HCT116 (cell line): ENCODE data around the gene DENND11. TPM values are rescaled to one million over a fixed set of nuclear protein-coding genes. Genes with fewer than 3 reads are reported as not detected.

Experiments
- ATAC-seq: fragments of 200-7000 bp; cut with Tn5 transposase; 2 replicates; pipeline ENCODE4 v1.9.1; 2020; ENCODE audit warnings: mild to moderate bottlenecking, moderate library complexity
- BruUV-seq: library from RNA; stranded (reverse); fragments of 400-500 nt; replicated peaks from 2 replicates; lab custom pipeline; 2021; lab: Mats Ljungman, UMichigan
- CTCF ChIA-PET: fragments of 300-600 bp; sonication (Branson Sonifier 250); formaldehyde crosslinking; loops from one replicate; lab custom pipeline; 2021; ENCODE audit warnings: antibody characterized with exemption; lab: Charles Lee
- POLR2A ChIA-PET: fragments of 300-600, 350-600 bp; sonication (Branson Sonifier 250); formaldehyde crosslinking; loops from one replicate; lab custom pipeline; 2021; ENCODE audit warnings: antibody characterized with exemption; lab: Charles Lee
- RAD21 ChIA-PET, 2 experiments: fragments of 300-600 bp; sonication (Branson Sonifier 250); formaldehyde crosslinking; loops; one replicate each; lab custom pipeline; 2023; ENCODE audit warnings: low total read pairs in 2 of 2; ENCODE audit not compliant: uncharacterized antibody in 2 of 2, unreplicated experiment in 2 of 2, low non-redundant PET in 1 of 2; lab: Charles Lee
- DNase-seq: peaks from one replicate; pipeline ENCODE4 v3.0.0-alpha.2; 2010; ENCODE audit warnings: low read depth, low spot score
- H2AFZ ChIP-seq: fragments of 200-600 bp; shearing (Covaris generic), sonication (generic); 2 replicates; pipeline ENCODE4 v1.6.1; 2017; ENCODE audit warnings: low read depth, mixed run types, mixed read lengths, antibody characterized with exemption, low read length; ENCODE audit not compliant: poor library complexity, severe bottlenecking
- H3K27ac ChIP-seq: 2 replicates; pipeline ENCODE4 v1.5.1; 2012; ENCODE audit warnings: low read depth, low read length
- H3K27me3 ChIP-seq: fragments of 200-600 bp; sonication (generic); 2 replicates; pipeline ENCODE4 v1.6.1; 2016; ENCODE audit warnings: mixed run types, low read length, mixed read lengths; ENCODE audit not compliant: insufficient read depth
- H3K36me3 ChIP-seq, 2 experiments: fragments of 200-500 bp in 1 of 2; fragments of 200-600 bp in 1 of 2; sonication (Bioruptor generic) in 1 of 2; sonication (generic) in 1 of 2; 2 replicates each; pipeline versions ENCODE4 v1.5.1 to v1.6.1; 2014 to 2016; ENCODE audit warnings: low read length in 2 of 2, inconsistent platforms in 1 of 2, mixed read lengths in 1 of 2, mixed run types in 1 of 2; ENCODE audit not compliant: insufficient read depth in 2 of 2, control insufficient read depth in 1 of 2
- H3K4me1 ChIP-seq, 2 experiments: fragments of 200-600 bp in 1 of 2; sonication (generic) in 1 of 2; 2 replicates each; pipeline versions ENCODE4 v1.5.1 to v1.6.1; 2012 to 2017; ENCODE audit warnings: low read length in 2 of 2, inconsistent platforms in 1 of 2, mild to moderate bottlenecking in 1 of 2, mixed read lengths in 1 of 2, mixed run types in 1 of 2, moderate library complexity in 1 of 2; ENCODE audit not compliant: insufficient read depth in 2 of 2, control insufficient read depth in 1 of 2
- H3K4me2 ChIP-seq: fragments of 200-600 bp; sonication (generic); 2 replicates; pipeline ENCODE4 v1.6.1; 2017; ENCODE audit warnings: mixed run types, low read length, mixed read lengths
- H3K4me3 ChIP-seq, 2 experiments: fragments of 200-600 bp in 1 of 2; sonication (generic) in 1 of 2; replicated peaks in 1 of 2; 2 replicates each; pipeline ENCODE4 v1.5.1; 2011 to 2016; ENCODE audit warnings: low read length in 2 of 2, control low read depth in 1 of 2, low read depth in 1 of 2, mild to moderate bottlenecking in 1 of 2, mixed read lengths in 1 of 2, mixed run types in 1 of 2
- H3K79me2 ChIP-seq: fragments of 200-600 bp; sonication (generic); 2 replicates; pipeline ENCODE4 v1.6.1; 2017; ENCODE audit warnings: mild to moderate bottlenecking, mixed run types, low read length, moderate library complexity, mixed read lengths; ENCODE audit not compliant: insufficient read depth
- H3K9ac ChIP-seq: fragments of 200-600 bp; sonication (generic); 2 replicates; pipeline ENCODE4 v1.6.1; 2016; ENCODE audit warnings: low read length, mixed read lengths
- H3K9me2 ChIP-seq: fragments of 200-600 bp; sonication (generic), shearing (Covaris generic); 2 replicates; pipeline ENCODE4 v1.6.1; 2017; ENCODE audit warnings: mixed run types, mild to moderate bottlenecking, moderate library complexity; ENCODE audit not compliant: insufficient read depth
- H3K9me3 ChIP-seq, 2 experiments: fragments of 200-500 bp in 1 of 2; fragments of 200-600 bp in 1 of 2; sonication (Bioruptor generic) in 1 of 2; sonication (generic) in 1 of 2; 2 replicates each; pipeline ENCODE4 v1.6.1; 2014 to 2017; ENCODE audit warnings: low read length in 2 of 2, mixed read lengths in 2 of 2, inconsistent platforms in 1 of 2, low read depth in 1 of 2, mild to moderate bottlenecking in 1 of 2, mixed run types in 1 of 2, moderate library complexity in 1 of 2; ENCODE audit not compliant: control insufficient read depth in 1 of 2, insufficient read depth in 1 of 2
- H4K20me1 ChIP-seq: fragments of 200-600 bp; sonication (generic), shearing (Covaris generic); 2 replicates; pipeline ENCODE4 v1.6.1; 2017; ENCODE audit warnings: mixed run types, mild to moderate bottlenecking, moderate library complexity; ENCODE audit not compliant: insufficient read depth
- CBX3 ChIP-seq: IDR thresholded peaks from 2 replicates; pipeline ENCODE4 v1.6.1; 2012; ENCODE audit warnings: low read depth
- CEBPB ChIP-seq: IDR thresholded peaks from 2 replicates; pipeline ENCODE4 v1.6.1; 2012; ENCODE audit warnings: low read depth
- FOSL1 ChIP-seq: IDR thresholded peaks from 2 replicates; pipeline ENCODE4 v1.6.1; 2012; ENCODE audit warnings: low read depth
- JUND ChIP-seq: IDR thresholded peaks from 2 replicates; pipeline ENCODE4 v1.6.1; 2012
- POLR2A ChIP-seq: IDR thresholded peaks from 2 replicates; pipeline ENCODE4 v1.7.0; 2011; ENCODE audit warnings: borderline replicate concordance; ENCODE audit not compliant: insufficient read depth, insufficient read length; ENCODE audit errors: extremely low read depth
- SP1 ChIP-seq: IDR thresholded peaks from 2 replicates; pipeline ENCODE4 v1.6.1; 2012; ENCODE audit warnings: low read depth
- ZNF274 ChIP-seq: fragments of 200-500 bp; sonication (Bioruptor generic); IDR thresholded peaks from 2 replicates; pipeline ENCODE4 v1.6.1; 2014; ENCODE audit warnings: mild to moderate bottlenecking, low read depth, low read length, inconsistent platforms
- intact Hi-C: fragments of 100-400 bp; cut with micrococcal nuclease; formaldehyde crosslinking; loops from 2 replicates; pipeline ENCODE4 v1.10.0; 2022
- total RNA-seq: library from RNA; stranded (reverse); gene quantifications from one replicate; pipeline ENCODE4 v1.2.1, GENCODE V29; 2021; ENCODE audit not compliant: unreplicated experiment
- TF ChIP-seq, protein P1 (sequence below): IDR thresholded peaks from 2 replicates; pipeline ENCODE4 v1.6.1; 2011; ENCODE audit warnings: mild to moderate bottlenecking, low read length, moderate library complexity; ENCODE audit not compliant: insufficient replicate concordance; ENCODE audit errors: extremely low read depth

DENND11 gene
- total RNA-seq, 1 experiment from 2014 or later = 23.4 TPM

DNA sequence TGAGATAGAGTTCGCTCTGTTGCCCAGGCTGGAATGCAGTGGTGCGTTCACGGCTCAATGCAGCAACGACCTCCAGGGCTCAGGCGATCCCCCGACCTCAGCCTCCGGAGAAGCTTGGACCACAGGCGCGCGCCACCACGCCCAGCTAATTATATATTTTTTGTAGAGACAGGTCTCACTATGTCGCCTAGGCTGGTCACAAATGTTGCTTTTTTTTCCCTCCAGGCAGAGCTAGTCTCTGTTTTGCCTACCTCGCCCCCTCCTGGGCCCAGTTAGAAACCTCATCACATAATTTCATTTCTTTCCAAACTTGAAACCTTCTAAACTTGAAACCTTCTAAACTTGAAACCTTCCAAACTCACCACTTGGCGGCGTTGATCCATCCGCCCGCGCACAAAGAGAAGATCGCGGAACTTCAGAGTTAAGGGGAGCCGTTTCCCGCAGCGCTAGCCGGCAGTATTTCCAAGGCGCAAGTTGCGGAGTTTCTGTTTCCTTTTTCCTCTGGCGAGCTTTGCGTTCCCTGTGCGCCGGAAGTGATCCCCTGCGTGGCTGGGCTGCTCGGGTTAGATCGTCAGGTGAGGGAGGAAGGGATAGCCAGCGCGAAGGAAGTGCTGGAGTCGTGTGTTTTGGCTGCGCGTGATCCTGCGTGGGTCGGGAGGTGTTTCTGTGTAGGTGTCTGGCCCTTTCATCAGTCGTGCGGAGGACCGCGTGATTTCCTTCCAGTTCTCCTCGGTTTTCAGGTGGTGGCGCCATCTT is 36.0 kb upstream of the DENND11 start, which contains the start of gene SSBP1 (continued):
- no peak; the same call in 1 of the 2 replicates for TF ChIP-seq JUND
- peak; percentile 81 for TF ChIP-seq POLR2A
- TF ChIP-seq, protein P1, sequence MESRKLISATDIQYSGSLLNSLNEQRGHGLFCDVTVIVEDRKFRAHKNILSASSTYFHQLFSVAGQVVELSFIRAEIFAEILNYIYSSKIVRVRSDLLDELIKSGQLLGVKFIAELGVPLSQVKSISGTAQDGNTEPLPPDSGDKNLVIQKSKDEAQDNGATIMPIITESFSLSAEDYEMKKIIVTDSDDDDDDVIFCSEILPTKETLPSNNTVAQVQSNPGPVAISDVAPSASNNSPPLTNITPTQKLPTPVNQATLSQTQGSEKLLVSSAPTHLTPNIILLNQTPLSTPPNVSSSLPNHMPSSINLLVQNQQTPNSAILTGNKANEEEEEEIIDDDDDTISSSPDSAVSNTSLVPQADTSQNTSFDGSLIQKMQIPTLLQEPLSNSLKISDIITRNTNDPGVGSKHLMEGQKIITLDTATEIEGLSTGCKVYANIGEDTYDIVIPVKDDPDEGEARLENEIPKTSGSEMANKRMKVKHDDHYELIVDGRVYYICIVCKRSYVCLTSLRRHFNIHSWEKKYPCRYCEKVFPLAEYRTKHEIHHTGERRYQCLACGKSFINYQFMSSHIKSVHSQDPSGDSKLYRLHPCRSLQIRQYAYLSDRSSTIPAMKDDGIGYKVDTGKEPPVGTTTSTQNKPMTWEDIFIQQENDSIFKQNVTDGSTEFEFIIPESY = peak; percentile 55
- peak; percentile 95 for TF ChIP-seq SP1
- TF ChIP-seq CBX3 = peak; percentile 100
- no peak for TF ChIP-seq ZNF274

DNA sequence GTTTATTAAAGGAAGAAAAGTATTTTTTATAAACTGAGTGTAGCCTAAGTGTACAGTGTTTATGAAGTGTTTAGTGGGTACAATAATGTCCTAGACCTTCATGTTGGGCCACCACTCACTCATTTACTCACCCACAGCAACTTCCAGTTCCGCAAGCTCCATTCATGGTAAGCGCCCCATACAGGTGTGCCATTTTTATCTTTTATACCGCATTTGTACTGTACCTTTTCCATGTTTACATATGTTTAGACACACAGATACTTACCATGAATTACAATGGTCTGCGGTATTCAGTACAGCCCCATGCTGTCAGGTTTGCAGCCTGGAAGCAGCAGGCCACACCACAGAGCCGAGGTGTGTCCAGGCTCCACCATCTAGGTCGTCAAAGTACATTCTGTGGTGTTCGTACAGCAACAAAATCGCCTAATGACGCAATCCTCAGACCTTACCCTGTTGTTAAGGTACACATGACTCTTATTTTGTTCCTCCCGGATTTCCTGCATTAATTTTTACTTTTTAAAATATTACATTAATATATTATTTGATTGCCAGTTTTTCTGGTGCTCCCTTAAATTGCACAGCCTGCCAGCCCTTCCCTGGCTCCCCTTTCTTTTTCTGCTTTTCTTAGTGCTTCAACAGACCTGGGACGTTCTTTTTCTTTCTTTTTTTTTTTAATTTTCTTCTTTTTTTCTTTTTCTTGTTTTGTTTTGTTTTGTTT is 35.3 kb upstream of the DENND11 start:
- H3K4me2 ChIP-seq = peak overlapping the region; percentile 84
- TF ChIP-seq POLR2A = peak; percentile 28
- no peak for TF ChIP-seq FOSL1
- TF ChIP-seq CEBPB = peak; percentile 49; the same call in 1 of the 2 replicates
- TF ChIP-seq, all 23 proteins: peak for 2
- Histone ChIP-seq H3K4me1 (peaks cover 4 to 13% of the 10 kb centered on the region in 2 experiments; a peak in 3 of 4 replicates), H3K4me3 (peak overlapping the region; percentile 86 to 88), H3K9me3 (no peaks in the 10 kb centered on the region), H3K79me2 (peaks cover 42% of the 10 kb centered on the region), H2AFZ (peak overlapping the region; percentile 97), H3K9me2 (no peaks in the 10 kb centered on the region), H3K9ac (peak overlapping the region; percentile 89), H3K36me3 (peaks cover 18 to 19% of the 10 kb centered on the region in 2 experiments), H3K27me3 (no peaks in the 10 kb centered on the region), H4K20me1 (peaks cover 5% of the 10 kb centered on the region; the same call in 1 of the 2 replicates), H3K27ac (peak overlapping the region; percentile 61)
- CTCF ChIA-PET = interaction anchor here (0.7 to 2.5 kb wide), 14 partner anchors 8 to 452 kb away, joined by 3 to 21 read pairs (median 4); no protein-coding TSS in a partner anchor
- no peak for ATAC-seq
- no peak for DNase-seq
- TSS peak; percentile 73 for BruUV-seq
- intact Hi-C loops = loop anchor here (10.0 kb wide), 1 partner anchor 182 kb away; the partner anchor contains the start of gene AGK
- POLR2A ChIA-PET = interaction anchor here (1.4 kb wide), 1 partner anchor 15 kb away, joined by 4 read pairs; no protein-coding TSS in a partner anchor
- RAD21 ChIA-PET = no interaction called here
